OCI-LY3 (cell line): ENCODE measurements around the gene BCOR.

ENCODE experiments used
- CTCF ChIP-seq: fragments of 200-600, 300-600 bp; sonication (generic); IDR thresholded peaks from 2 replicates; pipeline ENCODE4 v1.5.1; 2014; ENCODE audit warnings: antibody characterized with exemption, low read length, low read depth
- EZH2phosphoT487 ChIP-seq: fragments of 200-600 bp; shearing (Covaris generic); IDR thresholded peaks from 2 replicates; pipeline ENCODE4 v1.6.1; 2018; ENCODE audit warnings: antibody characterized with exemption, mixed run types, low read depth

- TF ChIP-seq CTCF (no peak), EZH2phosphoT487 (no peak)
These were observed 49.6 kb upstream of the BCOR start for GRCh38 chrX:40147126-40147952.
